Fibroblast of villous mesenchyme (primary cell): ENCODE data around the gene DHRS2. TPM values are rescaled to one million over a fixed set of nuclear protein-coding genes. Genes with fewer than 3 reads are reported as not detected.

Experiments used
- DNase-seq: peaks from one replicate; pipeline ENCODE4 v3.0.0-alpha.2; 2010; ENCODE audit warnings: low read depth
- H3K4me3 ChIP-seq: 2 replicates; pipeline ENCODE4 v1.5.1; 2011; ENCODE audit warnings: low read depth, mild to moderate bottlenecking, low read length
- total RNA-seq: library from RNA; depleted of rRNA; stranded (reverse); fragments of >200 nt; gene quantifications from 2 replicates; pipeline ENCODE4 v1.2.3, GENCODE V29; 2012
- TF ChIP-seq, protein P1 (sequence below): IDR thresholded peaks from 2 replicates; pipeline ENCODE4 v1.5.1; 2012; ENCODE audit warnings: low read depth, mild to moderate bottlenecking, low read length; ENCODE audit not compliant: insufficient read depth

DHRS2 gene
- total RNA-seq, 1 donor, result 0.43 TPM

DNA sequence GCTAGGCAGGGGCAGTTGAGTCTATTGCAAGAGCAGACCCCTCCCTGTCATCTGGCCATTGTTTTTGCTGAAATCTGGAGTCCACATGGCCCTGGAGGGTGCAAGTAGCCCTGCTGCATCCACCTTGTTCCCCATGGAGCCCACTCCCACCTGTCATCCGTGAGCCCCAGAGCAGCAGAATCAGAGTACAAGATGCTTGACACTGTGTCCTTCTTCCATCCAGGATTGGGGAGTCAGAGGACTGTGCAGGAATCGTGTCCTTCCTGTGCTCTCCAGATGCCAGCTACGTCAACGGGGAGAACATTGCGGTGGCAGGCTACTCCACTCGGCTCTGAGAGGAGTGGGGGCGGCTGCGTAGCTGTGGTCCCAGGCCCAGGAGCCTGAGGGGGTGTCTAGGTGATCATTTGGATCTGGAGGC lies 8.8 kb downstream of the DHRS2 start:
- H3K4me3 ChIP-seq, result no peak overlapping the region
- TF ChIP-seq, protein P1, sequence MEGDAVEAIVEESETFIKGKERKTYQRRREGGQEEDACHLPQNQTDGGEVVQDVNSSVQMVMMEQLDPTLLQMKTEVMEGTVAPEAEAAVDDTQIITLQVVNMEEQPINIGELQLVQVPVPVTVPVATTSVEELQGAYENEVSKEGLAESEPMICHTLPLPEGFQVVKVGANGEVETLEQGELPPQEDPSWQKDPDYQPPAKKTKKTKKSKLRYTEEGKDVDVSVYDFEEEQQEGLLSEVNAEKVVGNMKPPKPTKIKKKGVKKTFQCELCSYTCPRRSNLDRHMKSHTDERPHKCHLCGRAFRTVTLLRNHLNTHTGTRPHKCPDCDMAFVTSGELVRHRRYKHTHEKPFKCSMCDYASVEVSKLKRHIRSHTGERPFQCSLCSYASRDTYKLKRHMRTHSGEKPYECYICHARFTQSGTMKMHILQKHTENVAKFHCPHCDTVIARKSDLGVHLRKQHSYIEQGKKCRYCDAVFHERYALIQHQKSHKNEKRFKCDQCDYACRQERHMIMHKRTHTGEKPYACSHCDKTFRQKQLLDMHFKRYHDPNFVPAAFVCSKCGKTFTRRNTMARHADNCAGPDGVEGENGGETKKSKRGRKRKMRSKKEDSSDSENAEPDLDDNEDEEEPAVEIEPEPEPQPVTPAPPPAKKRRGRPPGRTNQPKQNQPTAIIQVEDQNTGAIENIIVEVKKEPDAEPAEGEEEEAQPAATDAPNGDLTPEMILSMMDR, result no peak
- DNase-seq, result no peak

DNA sequence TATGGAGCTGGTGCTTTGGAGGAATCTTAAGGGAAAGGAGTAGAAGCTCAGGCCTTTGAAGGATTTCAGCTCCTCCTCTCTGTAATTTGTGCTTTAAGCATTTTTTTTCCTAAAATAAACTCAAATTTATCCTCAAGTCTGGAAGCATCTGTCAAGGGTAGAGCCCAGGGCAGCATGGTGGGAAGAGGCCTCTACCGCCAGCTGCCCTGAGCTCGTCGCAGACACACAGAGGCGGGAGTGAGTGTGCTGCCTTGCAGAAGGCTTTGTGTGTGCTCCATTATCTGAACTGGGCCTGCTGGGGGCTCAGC lies 9.3 kb downstream of the DHRS2 start:
- H3K4me3 ChIP-seq, result no peak overlapping the region
- no peak for DNase-seq
- TF ChIP-seq, protein P1, result no peak

DNA sequence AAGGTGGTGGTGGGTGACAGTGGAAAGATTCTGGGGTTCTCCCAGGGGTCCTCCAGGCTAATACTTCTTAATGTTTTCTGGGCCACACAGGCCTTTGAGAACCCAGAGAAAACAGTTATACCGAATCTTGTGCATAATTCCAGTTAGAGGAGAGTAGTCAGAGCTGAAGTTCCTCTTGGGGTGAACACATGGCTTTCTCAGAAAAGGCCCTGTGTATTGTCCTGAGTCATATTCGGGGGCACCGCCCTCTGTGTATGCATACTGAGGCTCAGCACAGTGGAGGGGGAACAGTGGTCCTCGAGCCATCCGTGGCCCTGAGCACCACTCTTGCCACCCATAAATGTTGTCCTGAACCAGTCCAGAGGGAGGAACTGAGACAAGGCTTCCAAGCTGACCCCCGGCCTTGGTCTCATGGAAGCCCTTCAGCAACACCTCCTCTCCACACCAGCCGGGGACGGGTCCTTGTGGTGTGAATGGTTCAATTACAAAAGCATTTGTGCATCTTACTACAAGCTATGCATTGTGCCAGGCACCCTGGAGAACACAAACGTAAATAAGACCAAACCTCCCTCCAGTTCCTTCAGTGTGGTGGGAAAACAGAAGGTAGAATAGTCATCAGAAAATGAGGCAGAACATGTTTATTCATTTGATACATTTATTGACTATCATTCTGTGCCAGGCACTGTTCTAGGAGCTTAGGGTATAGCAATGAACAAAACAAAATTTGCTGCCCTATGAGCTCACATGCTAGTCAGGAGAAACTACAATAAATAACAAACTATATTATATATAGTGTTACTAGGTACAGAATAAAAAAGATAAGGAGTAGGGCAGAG lies 9.9 kb downstream of the DHRS2 start:
- H3K4me3 ChIP-seq, result no peak overlapping the region
- no peak for DNase-seq
- TF ChIP-seq, protein P1, result no peak

DNA sequence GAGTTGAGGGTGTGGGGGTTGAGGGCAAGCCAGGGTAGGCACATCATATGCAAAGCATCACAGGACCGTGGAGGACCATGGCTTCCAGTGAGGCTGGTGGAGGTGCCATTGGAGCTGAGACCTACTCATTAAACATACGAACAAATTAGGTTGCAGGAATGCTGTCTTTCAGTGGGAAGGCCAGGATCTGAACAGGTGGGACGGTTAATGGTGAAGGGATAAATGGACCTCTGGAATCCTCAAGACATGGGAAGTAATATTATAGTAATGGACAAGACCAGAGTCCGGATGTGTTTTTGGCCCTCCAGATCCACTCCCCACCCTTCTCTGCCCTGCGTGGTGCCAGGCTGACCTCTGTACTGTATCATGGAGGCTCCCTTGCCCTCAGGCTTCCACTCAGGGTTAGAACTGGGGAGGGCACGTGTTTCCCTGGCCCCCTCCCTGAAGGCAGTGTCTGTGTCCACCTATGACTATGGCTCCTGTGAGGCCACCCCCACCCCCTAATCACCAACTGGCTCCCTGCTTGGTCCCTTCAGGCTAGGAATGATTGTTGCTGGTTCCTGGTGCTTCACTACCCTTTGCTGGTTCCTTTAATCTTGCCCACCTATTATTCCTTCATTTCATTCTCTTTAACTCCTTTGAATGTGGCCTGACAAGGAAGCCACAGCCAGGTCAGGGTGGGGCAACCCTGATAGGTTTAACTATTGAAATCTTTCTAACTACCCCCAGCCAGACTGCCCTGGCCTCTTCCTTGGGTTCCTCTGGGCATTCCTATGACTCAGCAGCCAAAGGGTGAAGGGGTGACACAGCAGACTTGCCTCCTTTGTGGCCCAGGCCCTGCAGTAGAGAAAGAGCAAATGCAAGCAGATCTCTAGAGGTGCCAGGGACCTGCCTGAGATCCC lies 10.7 kb downstream of the DHRS2 start:
- H3K4me3 ChIP-seq, result no peak overlapping the region
- TF ChIP-seq, protein P1, result no peak
- DNase-seq, result no peak

DNA sequence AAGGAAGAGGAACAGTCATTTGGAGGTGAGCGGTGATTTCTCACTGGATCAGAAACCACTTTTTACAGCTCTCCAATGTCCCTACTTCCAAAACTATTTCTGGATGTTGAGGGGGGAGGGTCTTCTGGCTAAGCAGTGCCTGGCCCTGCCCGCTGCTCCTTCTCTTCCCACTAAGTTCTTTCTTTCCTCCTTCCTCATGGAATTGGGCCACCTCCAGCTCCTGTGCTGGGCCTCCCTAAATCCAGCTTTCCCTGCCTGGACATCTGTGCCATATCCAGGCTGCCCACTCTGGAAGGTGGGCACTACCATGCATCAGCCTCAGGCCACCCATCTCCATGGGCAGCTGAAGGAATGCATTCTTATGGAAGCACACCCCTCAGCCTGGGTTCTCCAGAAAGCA lies 11.5 kb downstream of the DHRS2 start:
- DNase-seq, result no peak

DNA sequence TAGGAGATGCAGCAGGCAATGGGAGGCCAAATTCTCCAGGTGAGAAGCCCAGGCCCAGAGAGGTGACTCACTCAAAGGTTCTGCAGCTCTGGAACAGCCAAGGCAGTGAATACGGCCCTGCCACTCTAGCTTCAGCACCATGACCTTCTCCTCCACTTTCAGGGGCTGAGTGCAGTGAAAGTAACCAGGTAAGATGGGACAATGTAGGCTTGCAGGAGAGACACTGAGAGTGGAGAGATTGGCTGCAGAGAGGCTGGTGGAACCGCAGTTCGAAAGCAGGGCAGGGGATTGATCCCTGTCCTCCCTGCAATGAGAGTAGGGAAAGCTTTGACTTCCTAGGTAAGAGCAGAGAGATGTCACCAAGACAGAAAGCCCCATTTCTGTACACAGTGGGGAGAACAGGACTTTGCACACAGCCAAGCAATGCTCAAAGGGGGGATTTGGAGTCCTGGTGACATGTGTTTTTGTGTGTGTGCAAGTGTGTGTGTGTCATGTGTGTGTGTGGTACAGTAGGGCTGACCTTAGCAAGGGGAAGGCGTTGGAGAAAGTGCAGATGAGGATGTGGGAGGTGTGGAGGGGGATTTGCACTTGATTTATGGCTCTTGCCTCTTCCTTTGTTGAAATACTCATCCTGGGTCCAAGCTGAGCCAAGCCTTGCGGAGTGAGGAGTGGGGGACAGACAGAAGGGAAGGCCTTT lies 12.7 kb downstream of the DHRS2 start:
- no peak for DNase-seq
- TF ChIP-seq, protein P1, result no peak
- H3K4me3 ChIP-seq, result no peak overlapping the region

More for the DNA sequence above, 11.5 kb downstream of the DHRS2 start:
- TF ChIP-seq, protein P1, result no peak
- H3K4me3 ChIP-seq, result no peak overlapping the region
